ENCODE measurements around the gene EHBP1.

Gene EHBP1

GRCh38 chr2:62785810-62786597 is 80.5 kb downstream of the EHBP1 start:
- no peak for DNase-seq

- DNase-seq = no peak
These were observed 81.9 kb downstream of the EHBP1 start for GRCh38 chr2:62787386-62787785.

GRCh38 chr2:62789518-62789917 is 84.0 kb downstream of the EHBP1 start:
- no peak for DNase-seq

- DNase-seq = no peak
These were observed 84.4 kb downstream of the EHBP1 start for GRCh38 chr2:62789918-62790317.

- no peak for DNase-seq
These were observed 86.9 kb downstream of the EHBP1 start for GRCh38 chr2:62792408-62792807.

- DNase-seq = no peak
These were observed 87.7 kb downstream of the EHBP1 start for GRCh38 chr2:62793213-62793612.

- DNase-seq = no peak
These were observed 89.3 kb downstream of the EHBP1 start for GRCh38 chr2:62794791-62795190.

- no peak for DNase-seq
These were observed 89.8 kb downstream of the EHBP1 start for GRCh38 chr2:62795341-62795740.

GRCh38 chr2:62797107-62797506 is 91.6 kb downstream of the EHBP1 start:
- no peak for DNase-seq

- DNase-seq = no peak
These were observed 95.1 kb downstream of the EHBP1 start for GRCh38 chr2:62800618-62801017.

- no peak for DNase-seq
These were observed 95.6 kb downstream of the EHBP1 start for GRCh38 chr2:62801110-62801509.

- DNase-seq = no peak
These were observed 96.5 kb downstream of the EHBP1 start for GRCh38 chr2:62801814-62802523.

GRCh38 chr2:62803961-62804360 is 98.4 kb downstream of the EHBP1 start:
- DNase-seq = no peak

GRCh38 chr2:62806231-62806630 is 100.7 kb downstream of the EHBP1 start:
- no peak for DNase-seq

GRCh38 chr2:62808554-62808953 is 103.0 kb downstream of the EHBP1 start:
- DNase-seq = no peak

- no peak for DNase-seq
These were observed 105.6 kb downstream of the EHBP1 start for GRCh38 chr2:62811086-62811485.

GRCh38 chr2:62811972-62812371 is 106.5 kb downstream of the EHBP1 start:
- DNase-seq = no peak

- no peak for DNase-seq
These were observed 107.7 kb downstream of the EHBP1 start for GRCh38 chr2:62812921-62813825.

GRCh38 chr2:62814123-62814522 is 108.6 kb downstream of the EHBP1 start:
- DNase-seq = no peak

GRCh38 chr2:62817348-62817747 is 111.8 kb downstream of the EHBP1 start:
- no peak for DNase-seq

GRCh38 chr2:62817995-62818713 is 112.6 kb downstream of the EHBP1 start:
- no peak for DNase-seq

GRCh38 chr2:62822549-62822948 is 117.0 kb downstream of the EHBP1 start:
- no peak for DNase-seq

- no peak for DNase-seq
These were observed 118.9 kb downstream of the EHBP1 start for GRCh38 chr2:62824388-62824787.

All from GOT3 (cell line).